ENCODE data around the gene COL4A2.

DNA sequence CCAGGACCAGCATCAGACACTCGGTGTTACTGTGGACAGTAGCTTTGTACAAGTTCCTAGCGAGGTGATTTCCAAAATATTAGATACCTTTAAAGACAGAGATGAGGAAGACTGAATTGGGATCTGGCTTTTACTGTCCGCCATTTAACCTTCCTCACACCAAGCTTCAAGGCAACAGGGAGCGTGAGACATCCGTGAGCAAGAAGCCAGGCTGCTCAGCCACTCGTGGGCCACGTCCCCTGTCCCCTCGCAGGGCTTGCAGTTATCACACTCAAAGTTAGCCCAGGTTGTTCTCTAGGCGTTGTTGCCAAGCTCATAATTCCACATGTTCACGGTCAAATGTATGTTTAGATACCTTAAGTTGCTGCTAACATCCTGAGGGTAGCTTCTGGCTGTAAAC, 102.9 kb downstream of the COL4A2 start:
- TF ChIP-seq EZH2 (IDR thresholded peaks at IDR 0.05; ENCODE audit: insufficient read depth, poor library complexity, severe bottlenecking), result no peak
- no peak for TF ChIP-seq EZH2phosphoT487 (IDR thresholded peaks at IDR 0.05; ENCODE audit: insufficient read depth, low read depth)
